KBM-7 (cell line): ENCODE data around the gene SRRM1.

Experiments used
- DNase-seq: peaks from one replicate; pipeline ENCODE4 v3.0.0-alpha.2; 2015
- in situ Hi-C: fragments of 300-500 bp; cut with MboI; formaldehyde crosslinking; loops from 2 replicates; pipeline ENCODE4 v1.14.3; 2020; ENCODE audit warnings: low sequenced_read_pairs, low pct_unique_long_range_greater_than_20kb, mixed read lengths

The SRRM1 gene

GRCh38 chr1:24642481-24643362 lies at the start of gene SRRM1:
TSS of gene SRRM1 (plus strand) at chr1:24643302. CDS start at chr1:24643327, 25 bp downstream.
- in situ Hi-C loops, result no loop called here
- DNase-seq, result peak; percentile 100

GRCh38 chr1:24594328-24594598 lies 48.8 kb upstream of the SRRM1 start:
- in situ Hi-C loops, result no loop called here
- no peak for DNase-seq

- in situ Hi-C loops, result no loop called here
- no peak for DNase-seq
Measured at GRCh38 chr1:24596401-24596880, 46.7 kb upstream of the SRRM1 start.

- in situ Hi-C loops, result no loop called here
- no peak for DNase-seq
Measured at GRCh38 chr1:24599265-24599664, 43.8 kb upstream of the SRRM1 start.

- in situ Hi-C loops, result loop anchor here (25.0 kb wide), 1 partner anchor 388 kb away; no protein-coding TSS in a partner anchor
- no peak for DNase-seq
Measured at GRCh38 chr1:24600551-24600950, 42.6 kb upstream of the SRRM1 start.

GRCh38 chr1:24605534-24606295 lies 37.4 kb upstream of the SRRM1 start:
- in situ Hi-C loops, result loop anchor here (25.0 kb wide), 1 partner anchor 393 kb away; no protein-coding TSS in a partner anchor
- no peak for DNase-seq

GRCh38 chr1:24606296-24606605 lies 36.9 kb upstream of the SRRM1 start:
- DNase-seq, result no peak
- in situ Hi-C loops, result loop anchor here (25.0 kb wide), 1 partner anchor 394 kb away; no protein-coding TSS in a partner anchor

- in situ Hi-C loops, result loop anchor here (25.0 kb wide), 1 partner anchor 394 kb away; no protein-coding TSS in a partner anchor
- no peak for DNase-seq
Measured at GRCh38 chr1:24606621-24607020, 36.5 kb upstream of the SRRM1 start.

- DNase-seq, result no peak
- in situ Hi-C loops, result loop anchor here (25.0 kb wide), 1 partner anchor 398 kb away; no protein-coding TSS in a partner anchor
Measured at GRCh38 chr1:24609949-24610517, 33.1 kb upstream of the SRRM1 start.

GRCh38 chr1:24619376-24619775 lies 23.7 kb upstream of the SRRM1 start:
- in situ Hi-C loops, result loop anchor here (25.0 kb wide), 1 partner anchor 407 kb away; no protein-coding TSS in a partner anchor

GRCh38 chr1:24620678-24621077 lies 22.4 kb upstream of the SRRM1 start:
- no peak for DNase-seq
- in situ Hi-C loops, result loop anchor here (25.0 kb wide), 1 partner anchor 408 kb away; no protein-coding TSS in a partner anchor

More at GRCh38 chr1:24619376-24619775, 23.7 kb upstream of the SRRM1 start:
- no peak for DNase-seq

- in situ Hi-C loops, result loop anchor here (25.0 kb wide), 1 partner anchor 409 kb away; no protein-coding TSS in a partner anchor
- no peak for DNase-seq
Measured at GRCh38 chr1:24621121-24621520, 22.0 kb upstream of the SRRM1 start.

- in situ Hi-C loops, result loop anchor here (25.0 kb wide), 1 partner anchor 410 kb away; no protein-coding TSS in a partner anchor
- no peak for DNase-seq
Measured at GRCh38 chr1:24622218-24622617, 20.9 kb upstream of the SRRM1 start.

GRCh38 chr1:24632832-24633175 lies 10.3 kb upstream of the SRRM1 start:
- in situ Hi-C loops, result no loop called here
- no peak for DNase-seq

GRCh38 chr1:24635195-24635843 lies 7.8 kb upstream of the SRRM1 start:
- peak; percentile 61 for DNase-seq
- in situ Hi-C loops, result no loop called here

GRCh38 chr1:24636661-24637357 lies 6.3 kb upstream of the SRRM1 start:
- no peak for DNase-seq
- in situ Hi-C loops, result no loop called here

GRCh38 chr1:24639094-24639493 lies 4.0 kb upstream of the SRRM1 start:
- DNase-seq, result no peak
- in situ Hi-C loops, result no loop called here

- in situ Hi-C loops, result no loop called here
- DNase-seq, result no peak
Measured at GRCh38 chr1:24639881-24640280, 3.2 kb upstream of the SRRM1 start.

- in situ Hi-C loops, result no loop called here
- no peak for DNase-seq
Measured at GRCh38 chr1:24640288-24640687, 2.8 kb upstream of the SRRM1 start.
